ENCODE measurements around the gene UFC1.
A peak's percentile ranks its signal among the peaks of the same experiment; 100 is the strongest.

UFC1 gene

GRCh38 chr1:161193561-161194235 is 39.9 kb downstream of the UFC1 start:
- no peak for DNase-seq (ENCODE audit: low read depth)

DNA sequence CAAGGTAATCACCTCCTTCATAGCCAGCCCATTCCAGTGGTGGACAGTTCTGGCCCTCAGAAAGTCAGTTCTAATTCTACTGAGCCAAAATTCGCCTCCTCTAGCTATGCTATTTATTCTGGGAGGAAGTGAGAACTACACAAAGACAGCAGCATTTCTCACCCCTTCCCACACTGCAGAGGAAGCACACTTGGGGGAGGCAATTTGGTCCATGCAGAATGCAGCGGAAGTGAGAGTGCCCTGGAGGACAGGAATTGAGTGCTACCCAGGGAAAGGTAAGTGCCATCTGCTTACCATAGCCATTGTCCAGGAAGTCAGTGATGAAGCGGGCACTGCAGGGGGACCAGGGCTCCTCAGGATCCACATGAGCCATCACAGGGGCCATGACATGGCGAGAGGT is 41.4 kb downstream of the UFC1 start:
- DNase-seq (ENCODE audit: low read depth), result no peak

DNA sequence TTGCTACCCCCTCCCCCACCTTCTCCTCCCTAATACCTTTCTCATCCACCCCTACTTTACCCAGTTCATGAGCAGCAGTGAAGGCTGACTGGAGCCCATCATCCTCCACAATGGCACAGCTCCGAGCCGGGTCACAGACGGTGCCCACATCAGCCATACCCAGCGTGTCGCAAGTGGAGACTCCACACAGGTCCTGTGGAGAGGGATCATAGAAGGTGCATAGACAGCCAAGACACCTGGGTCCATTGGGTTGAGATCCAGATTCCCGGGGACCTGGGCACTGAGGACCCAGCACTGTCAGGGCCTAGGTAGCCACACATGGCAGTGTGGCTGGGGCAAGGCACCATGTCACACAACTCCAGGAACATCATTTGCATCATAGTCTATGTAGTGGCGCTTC is 42.3 kb downstream of the UFC1 start:
- no peak for DNase-seq (ENCODE audit: low read depth)

DNA sequence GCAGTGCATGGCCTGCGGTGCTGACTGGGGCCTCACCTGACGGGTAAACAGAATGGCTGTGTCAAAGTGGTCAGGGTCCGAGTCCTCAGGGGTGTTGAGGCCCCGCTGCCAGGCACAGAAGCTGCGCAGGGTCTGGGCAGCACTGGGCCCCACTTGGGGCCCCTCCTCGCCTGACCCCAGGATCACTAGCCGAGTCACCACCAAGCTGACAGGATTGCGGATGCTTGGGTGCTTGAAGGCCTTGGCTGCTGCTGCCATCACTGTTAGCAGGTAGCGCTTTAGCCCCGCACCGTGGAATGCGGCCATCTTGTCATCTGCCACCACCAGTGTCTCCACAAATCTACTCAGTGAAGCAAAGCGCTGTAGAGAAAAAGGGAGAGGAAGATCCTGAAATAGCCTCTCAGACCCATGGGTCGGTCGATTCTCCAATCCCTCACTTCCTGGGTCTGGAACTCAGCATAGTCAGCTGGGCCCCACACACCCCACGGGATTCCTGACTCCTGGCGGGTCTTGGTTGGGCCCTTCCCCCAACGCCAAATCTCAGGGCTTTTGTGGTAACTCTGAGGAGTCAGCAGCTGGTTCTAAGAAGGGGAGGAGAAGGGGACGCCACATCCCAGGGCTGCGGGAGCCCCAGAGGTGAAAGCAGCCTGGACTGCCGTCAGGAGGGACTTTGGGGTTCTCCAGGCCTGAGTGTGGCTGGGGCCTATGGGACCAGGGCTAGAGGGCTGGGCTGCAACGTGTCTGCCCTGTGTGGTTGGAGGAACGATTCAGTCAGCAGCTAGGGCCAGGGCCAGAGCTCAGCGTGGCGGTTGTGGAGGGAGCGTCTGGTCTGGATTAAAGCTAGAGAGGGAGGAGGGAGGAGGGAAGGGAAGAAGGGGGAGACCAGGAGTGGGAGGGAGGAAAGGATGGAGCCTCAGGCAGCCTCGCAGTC is 43.0 kb downstream of the UFC1 start:
- no peak for DNase-seq (ENCODE audit: low read depth)

- DNase-seq (ENCODE audit: low read depth), result no peak
Observed at GRCh38 chr1:161197560-161198193, 43.9 kb downstream of the UFC1 start.

- no peak for DNase-seq (ENCODE audit: low read depth)
Observed at GRCh38 chr1:161198194-161198896, 44.6 kb downstream of the UFC1 start.

DNA sequence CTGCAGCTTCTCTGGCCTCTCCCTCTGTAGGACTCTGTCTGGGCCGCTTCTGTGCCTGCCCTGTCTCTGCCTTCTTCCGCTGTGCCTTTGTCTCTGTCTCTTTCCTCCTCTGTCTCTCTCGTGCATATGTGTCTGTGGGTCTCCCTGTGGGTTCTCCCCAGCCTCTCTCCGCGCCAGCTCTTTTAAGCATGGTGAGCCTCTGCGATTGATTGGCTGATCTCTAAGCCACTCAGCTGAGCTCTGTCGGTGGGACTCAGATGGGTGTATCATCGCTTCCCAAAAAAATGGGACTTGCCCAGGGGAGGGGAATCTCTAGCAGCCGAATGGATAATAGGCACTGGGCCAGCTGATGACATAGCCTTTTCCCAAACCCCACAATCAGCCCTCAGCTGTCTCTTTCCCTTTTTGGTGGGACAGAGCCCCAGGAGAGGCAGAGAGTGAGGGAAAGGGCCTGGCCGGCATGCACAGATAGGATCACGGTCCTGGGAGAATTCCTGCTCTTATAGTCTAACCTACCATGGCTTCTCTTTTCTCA is 45.2 kb downstream of the UFC1 start, which contains the start of gene ADAMTS4:
Gene ADAMTS4, minus strand, starts transcription at position 158 of the 535 bp plus-strand sequence. CDS start 427 bp downstream, outside the sequence.
- DNase-seq (ENCODE audit: low read depth), result no peak

DNA sequence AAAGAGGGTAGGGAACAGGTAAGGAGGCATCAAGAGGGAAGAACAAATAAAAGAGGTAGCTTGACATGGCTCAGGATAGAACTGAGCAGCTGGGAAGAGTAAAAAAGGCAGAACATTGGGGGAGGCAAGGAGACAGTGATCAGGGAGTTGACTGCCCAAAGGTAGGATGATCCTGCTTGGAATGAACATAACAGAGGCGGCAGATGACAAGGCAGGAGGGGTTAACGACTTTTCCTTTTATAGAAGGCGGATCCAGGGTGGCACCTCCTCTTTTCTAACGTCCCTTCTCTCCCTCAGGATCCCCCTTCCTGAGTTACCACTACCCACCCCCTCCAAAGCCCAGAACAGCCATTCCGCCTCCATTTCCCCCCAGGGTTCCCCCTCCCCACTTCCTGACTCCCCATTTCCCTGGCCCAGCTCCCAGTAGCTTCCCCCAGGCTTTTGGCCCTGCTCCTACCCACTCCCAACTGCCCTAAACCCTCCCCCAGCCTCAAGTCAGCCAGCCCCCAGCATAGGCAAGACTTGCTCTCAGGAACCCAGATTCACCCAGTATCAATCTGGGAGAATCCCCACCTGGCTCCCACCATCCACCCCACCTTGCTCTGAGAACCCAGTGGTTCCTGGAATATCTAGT is 45.8 kb downstream of the UFC1 start:
- DNase-seq (ENCODE audit: low read depth), result no peak

DNA sequence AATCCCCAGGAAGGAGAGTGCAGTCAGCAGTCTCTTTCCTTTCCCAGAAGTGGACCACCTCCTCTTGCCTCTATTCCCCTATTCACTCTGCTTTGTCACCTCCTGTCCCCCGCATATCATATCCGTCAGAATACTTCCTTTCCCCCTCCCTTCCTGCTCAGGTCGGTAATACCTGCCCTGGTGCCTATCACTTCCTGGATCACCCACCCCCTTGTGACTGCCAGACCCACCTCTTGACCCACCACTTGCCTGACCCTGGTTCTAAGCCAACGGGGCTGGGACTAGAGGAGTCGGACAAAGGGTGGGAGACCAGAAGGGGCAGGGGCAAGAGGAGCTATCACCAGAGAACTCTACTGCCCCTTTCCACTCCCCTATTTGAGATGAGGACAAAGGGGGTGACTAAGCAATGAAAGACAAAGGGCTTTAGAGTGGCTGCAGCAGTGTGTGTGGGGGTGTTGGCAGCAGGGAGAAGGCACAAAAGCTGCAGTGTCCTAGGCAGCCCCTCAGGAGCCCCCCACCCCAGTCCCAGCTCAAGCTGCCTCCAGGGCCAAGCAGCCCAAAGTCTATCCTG is 46.7 kb downstream of the UFC1 start:
- DNase-seq (ENCODE audit: low read depth), result no peak

DNA sequence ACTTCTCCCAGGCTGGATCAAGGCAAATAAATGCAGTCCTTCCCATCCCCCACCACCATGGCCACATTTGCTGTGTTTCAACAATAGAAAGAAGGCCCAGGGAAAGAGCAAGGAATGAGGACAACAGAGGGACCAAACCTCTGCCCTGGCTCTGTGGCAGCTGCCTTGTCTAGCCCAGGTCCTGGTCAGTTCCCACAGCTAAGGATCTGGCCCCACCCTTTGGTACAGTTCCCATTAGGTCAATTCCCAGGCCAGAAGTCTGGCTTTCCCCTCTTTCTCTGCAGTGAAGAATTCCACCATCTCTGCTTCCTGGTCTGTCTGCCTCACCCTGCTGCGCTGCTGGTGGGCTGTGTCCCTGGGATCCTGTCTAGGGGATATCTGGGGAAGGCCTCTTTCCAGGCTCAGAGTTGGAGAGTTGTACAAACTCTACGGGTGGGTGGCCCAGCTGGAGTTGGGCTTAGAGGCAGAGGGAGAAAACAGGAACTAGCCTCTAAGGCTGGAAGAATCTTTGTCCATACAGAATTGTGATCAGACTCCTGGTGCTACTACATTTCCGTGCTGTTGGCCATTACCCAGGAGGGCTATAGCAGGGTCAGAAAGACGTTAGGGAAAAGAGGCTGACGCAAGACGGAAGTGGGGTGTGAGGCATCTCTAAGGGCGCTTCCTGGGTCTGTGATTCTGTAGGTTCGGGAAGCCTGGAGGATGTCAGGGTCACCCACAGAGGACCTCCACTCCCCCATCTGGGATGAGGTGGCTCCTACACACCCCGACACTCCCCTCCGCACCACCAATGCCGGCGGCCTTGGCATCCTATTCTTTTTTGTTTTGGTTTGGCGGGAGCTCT is 47.4 kb downstream of the UFC1 start:
- DNase-seq (ENCODE audit: low read depth), result no peak

- DNase-seq (ENCODE audit: low read depth), result peak; percentile 89
Observed at GRCh38 chr1:161201836-161202712, 48.3 kb downstream of the UFC1 start, which contains the start of gene NDUFS2. NDUFS2 (plus strand) TSS chr1:161202367; CDS start chr1:161202386, 19 bp downstream.

- no peak for DNase-seq (ENCODE audit: low read depth)
Observed at GRCh38 chr1:161206411-161207140, 52.8 kb downstream of the UFC1 start.

- no peak for DNase-seq (ENCODE audit: low read depth)
Observed at GRCh38 chr1:161207173-161207572, 53.4 kb downstream of the UFC1 start.

Measured in activated T-cell treated with anti-CD3 and anti-CD28 coated beads for 48 hours (primary cell).